ENCODE results near the gene SNX2.

- TF ChIP-seq REST (IDR thresholded peaks at IDR 0.05; ENCODE audit: low read depth) (no peak), USF1 (IDR thresholded peaks at IDR 0.05) (no peak), YY1 (IDR thresholded peaks at IDR 0.05; ENCODE audit: low read depth) (no peak), MAX (IDR thresholded peaks at IDR 0.05) (no peak), EGR1 (IDR thresholded peaks at IDR 0.05) (no peak), TAF1 (IDR thresholded peaks at IDR 0.05; ENCODE audit: low read depth) (no peak), EP300 (IDR thresholded peaks at IDR 0.05; ENCODE audit: borderline replicate concordance) (no peak), CREB1 (IDR thresholded peaks at IDR 0.05; ENCODE audit: low read depth) (no peak)
Observed at GRCh38 chr5:122863240-122863639, 88.4 kb downstream of the SNX2 start.

Measured in Ishikawa (cell line).